T-helper 9 cell (primary cell): ENCODE data around the gene SLC35C1.

ENCODE experiments used
- DNase-seq: peaks from one replicate; pipeline ENCODE4 v3.0.0-alpha.2; 2020

SLC35C1 gene

DNA sequence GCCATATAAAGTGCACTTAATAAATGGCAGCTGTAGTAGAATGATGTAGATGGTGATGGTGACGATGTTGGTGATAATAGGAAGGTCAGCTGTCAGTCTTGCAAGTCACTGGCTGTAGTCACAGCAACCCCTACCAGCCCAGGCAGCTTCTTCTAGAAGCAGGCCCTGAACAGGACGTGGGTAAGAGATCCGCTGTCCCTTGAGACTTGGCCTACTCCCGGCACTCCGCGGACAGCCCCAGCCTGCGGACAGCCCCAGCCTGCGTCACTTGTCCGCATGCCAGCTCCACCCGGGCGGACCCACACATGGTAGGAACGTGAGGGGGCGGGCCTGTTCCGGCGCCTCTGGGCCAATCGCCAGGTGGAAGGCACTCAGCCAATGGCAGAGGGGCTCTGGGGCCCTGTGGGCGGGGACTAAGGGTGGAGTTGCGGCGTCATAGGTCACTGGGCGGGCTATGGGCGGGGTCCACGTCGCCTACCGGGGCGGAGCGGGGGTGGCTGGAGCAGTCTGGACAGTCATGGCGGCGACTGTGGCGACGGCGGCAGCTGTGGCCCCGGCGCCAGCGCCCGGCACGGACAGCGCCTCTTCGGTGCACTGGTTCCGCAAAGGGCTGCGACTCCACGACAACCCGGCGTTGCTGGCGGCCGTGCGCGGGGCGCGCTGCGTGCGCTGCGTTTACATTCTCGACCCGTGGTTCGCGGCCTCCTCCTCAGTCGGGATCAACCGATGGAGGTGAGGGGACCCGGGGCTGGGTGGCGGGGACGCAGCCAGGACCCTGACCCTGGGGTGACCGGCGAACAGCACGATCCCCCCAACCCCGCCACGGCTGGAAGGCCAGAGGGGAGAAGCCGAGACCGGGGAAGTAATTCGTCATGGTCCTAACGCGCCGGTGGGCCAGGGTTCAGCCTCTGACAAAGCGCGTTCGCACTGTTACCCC, 42.3 kb downstream of the SLC35C1 start, which contains the start of gene CRY2:
Gene CRY2, plus strand, starts transcription at position 502 of the 937 bp plus-strand sequence. Its CDS starts 16 bp downstream, at position 518.
- peak; percentile 99 for DNase-seq

DNA sequence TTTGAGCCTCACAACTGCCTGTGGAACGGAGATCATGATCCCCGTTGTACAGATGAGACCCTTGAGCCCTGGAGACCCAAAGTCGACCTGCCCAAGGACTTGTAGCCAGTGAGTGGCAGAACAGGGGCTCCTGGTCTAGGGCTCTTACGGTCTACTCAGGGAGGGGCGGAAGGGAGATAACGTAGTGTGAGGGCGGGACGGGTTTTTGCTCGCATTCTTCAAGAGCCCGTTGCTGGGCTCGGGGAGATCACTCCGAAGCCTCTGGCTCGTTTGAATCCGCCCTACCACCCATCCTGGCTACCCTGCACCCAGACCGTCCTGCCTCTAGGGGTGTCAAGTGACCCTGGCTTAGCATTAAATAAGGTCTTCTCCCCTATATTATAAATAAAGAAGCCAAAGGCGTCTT, 43.0 kb downstream of the SLC35C1 start:
- peak; percentile 11 for DNase-seq

DNA sequence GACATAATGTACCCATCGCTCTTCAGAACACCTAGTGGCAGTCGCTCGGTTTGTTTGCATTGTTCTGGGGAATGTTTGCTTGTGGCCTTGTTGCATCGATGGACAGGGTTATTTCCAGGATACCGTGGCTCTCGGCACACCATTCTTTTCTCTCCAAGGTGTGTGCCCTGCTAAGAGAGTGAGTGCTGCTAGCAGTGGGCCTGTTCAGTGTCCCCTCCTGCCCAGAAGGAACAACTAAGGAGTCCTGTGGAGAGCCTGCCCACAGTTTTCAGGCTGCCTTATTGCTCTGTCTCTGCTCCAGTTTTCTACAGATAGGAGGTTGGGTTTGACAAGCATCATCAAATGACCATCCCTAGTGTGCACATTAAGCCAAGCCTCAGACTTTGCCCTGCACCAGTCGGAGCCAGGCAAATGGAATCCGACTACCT, 43.7 kb downstream of the SLC35C1 start:
- DNase-seq, result no peak

DNA sequence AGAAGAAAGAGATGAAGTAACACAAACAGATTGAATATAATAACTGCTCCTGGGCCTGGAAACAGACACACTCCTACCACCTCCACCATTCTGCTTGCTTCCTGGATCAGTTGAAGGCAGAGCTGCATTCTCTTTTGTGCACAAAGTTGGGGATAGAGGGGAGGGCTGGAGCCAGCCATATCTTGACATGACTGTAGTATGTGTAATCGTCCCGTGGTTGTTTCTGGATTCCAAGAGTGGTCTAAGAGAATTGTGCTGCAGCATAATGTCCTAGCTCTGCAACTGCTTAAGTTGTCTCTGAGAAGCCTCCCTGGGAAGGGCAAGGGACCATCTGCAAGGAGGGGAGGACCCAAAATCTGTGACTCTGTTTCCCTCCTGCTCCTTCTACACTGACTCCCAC, 45.5 kb downstream of the SLC35C1 start:
- DNase-seq, result no peak

DNA sequence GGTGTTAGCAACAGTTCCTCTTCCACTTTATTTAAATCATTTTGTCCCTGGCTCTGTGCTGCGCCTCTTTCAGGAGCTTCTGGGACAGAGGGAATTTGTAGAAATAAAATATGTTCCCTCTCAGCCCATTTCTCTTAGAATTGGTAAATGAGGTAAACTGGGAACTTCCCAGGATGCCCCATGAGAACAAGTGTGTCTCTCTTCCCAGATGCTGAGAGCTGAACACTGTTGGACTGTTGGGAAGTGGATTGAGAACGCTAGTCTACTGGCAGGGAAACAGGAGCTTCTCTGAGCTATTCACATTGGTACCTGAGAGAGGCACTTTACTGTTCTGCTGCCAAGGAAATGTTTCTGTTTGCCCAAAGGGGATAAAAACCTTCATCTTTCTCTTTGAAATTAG, 46.3 kb downstream of the SLC35C1 start:
- no peak for DNase-seq

DNA sequence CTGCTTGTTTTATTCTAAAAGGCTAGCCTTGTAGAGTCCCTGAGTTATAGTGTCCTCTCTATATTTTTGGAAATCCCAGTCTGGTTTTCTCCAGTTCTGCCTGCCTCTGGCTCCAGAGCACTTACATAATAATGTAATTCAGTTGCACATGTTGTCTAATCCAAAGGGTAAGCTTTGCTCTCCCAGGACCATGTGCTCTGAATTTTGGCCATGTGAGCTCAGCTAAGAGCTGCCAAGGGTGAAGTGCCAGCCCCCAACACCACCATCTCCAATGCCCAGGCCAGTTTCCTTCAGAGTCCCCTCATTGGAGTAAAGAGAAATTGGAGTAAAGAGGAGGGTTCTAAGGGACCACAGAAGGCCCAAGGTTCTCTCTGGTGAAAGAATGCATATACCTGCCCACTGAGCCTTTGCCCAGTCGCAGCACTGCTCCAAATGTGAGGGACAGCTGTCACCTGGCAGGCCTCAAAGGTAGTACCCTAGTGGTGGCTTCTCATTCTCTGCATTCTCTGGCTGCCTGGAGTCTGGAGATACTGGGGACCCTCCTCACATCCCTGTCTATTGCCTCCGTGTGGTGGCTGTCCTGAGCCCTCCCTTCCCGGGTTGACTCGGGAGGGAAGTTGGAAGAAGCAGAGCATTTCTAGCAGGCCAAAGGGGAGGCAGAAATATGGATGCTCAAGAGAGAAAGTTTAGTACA, 47.2 kb downstream of the SLC35C1 start:
- no peak for DNase-seq

DNA sequence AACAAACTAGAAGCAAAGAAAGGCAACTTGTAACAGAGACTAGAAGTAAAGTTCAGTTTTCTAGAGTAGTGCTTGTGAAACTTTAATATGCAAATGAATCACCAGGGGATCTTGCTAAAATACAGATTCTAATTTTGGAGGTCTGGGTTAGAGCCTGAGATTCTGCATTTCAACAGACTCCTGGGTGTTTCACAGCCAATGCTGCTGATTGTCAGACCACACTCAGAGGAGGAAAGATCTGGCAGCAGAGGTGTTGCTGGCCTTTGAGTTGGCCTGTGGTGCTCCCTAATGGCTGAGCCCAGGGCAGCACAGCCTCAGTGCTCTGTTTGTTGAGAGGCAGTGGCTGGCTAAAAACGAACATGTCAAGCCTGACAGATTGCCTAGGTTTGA, 47.8 kb downstream of the SLC35C1 start:
- no peak for DNase-seq

DNA sequence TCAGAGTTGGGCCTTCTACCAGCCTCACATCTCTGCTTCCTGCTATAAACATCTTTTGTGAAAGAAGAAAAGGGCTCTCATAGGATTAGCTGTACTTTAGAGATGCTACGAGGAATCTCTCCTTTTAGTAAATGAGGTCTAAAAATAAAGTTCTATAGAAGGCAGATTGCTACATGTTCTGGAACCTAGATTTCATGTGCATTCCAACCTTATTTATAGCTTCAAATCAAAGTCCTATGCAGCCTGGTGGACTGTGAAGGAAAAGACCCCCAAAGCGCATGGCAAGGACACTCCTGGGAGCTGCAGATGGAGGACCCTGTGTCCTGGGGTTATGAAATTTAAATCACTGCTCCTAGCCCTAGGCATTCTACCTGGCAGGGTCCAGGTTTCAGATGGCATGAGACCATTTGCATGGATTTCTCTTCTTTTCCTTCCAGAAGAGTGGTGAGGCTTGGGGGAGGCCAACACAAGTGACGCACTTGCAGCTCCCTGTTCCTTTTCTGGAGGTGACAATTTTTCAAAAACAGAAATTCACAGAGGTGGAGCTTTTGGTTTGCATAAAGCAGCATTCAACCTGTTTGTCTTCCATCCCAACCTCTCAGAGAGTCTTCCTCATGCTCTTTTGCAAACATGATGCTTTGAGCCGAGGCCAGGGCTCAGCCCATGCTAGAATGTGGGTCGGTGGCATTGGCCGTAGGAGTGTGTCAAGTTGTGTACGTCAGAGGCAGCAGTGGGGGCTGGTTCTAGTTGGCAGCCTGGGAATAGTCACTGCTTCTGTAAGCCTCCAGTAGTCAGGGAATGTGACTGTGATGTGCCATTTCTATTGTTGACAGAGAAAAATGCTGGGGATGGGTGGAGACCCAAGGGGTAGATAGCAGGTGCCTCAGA, 48.6 kb downstream of the SLC35C1 start:
- no peak for DNase-seq

DNA sequence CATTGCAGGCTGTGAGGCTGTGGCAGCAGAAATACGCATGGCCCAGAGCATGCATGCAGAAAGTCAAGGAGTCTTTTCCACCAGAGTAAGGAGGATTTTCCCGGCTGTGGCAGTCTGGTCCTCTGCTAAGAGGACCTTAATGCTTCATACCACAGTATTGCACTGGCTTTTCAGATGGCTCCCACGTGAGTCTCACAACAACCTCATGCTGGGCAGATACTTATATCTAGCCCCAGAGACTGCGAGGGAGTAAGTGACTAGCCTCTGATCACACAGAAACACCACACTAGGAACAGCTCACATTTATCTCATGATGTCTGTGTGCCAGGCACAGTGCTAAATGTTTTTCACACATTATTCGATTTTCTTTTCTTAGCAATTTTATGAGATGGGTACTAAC, 50.4 kb downstream of the SLC35C1 start:
- no peak for DNase-seq

DNA sequence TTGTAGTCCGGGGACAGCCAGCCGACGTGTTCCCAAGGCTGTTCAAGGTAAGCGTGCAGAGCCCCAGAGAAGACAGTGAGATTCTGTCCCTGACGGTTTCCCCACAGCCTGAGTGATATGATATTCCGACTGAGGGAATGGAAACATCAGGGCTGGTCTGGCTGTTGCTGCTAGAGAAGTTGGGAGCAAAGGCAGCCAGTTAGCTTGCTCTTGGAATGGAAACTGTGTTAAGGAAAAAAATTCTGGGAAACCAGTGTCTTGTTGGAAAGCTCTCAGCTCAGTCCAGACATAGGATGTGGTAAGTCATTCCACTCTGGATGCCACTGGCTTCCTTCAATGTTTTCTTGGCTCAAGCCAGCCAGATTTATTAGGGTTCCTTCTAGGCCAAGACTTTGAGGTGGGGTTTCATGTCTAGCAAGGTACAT, 51.1 kb downstream of the SLC35C1 start:
- no peak for DNase-seq

DNA sequence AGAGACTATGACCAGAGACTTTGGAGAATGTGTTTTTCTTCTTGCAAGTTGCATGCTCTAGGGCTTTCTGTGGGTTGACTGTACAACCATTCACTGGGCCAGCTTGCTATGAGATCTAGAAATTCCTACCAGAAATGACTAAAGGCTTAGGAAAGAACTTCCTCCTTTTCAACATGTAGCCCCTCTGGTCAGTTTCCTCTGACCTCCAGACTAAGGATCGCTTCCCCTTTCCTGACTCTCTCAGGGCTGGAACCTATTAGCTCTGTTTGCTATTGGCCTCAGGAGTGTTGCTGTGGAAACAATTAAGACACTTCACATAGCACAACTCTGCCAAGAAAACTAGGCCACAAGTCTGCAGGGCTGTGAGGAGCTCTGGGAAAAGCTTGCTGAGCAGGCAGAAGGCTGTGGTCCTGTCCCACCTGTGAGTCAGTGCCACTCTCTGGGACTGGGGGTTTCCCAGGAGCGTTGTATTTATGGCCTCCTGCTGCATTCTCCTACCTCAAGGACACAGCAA, 53.1 kb downstream of the SLC35C1 start:
- no peak for DNase-seq

DNA sequence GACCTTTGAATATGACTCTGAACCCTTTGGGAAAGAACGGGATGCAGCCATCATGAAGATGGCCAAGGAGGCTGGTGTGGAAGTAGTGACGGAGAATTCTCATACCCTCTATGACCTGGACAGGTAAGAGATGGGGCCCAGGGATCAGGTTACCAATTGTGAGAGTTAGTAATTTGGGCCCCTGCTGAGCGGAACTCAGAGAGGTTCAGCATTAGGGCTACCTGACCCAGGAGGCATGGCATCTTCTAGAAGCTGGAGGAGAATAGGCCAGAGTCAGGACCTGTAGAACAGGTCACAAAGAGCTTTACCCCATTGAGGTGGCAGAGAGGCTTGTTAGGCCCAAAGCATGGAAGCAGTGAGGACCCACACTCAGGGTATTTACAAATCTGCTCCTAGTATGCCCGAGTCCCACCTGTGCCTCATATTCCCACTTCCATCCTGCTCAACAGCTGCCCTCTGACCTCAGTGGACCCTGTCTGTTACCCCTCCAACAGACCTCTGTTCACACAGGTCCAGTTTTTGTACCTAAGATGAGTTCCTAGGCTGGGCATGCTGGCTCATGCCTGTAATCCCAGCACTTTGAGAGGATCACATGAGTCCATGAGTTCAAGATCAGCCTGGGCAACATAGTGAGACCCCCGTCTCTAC, 53.9 kb downstream of the SLC35C1 start:
- DNase-seq, result no peak

DNA sequence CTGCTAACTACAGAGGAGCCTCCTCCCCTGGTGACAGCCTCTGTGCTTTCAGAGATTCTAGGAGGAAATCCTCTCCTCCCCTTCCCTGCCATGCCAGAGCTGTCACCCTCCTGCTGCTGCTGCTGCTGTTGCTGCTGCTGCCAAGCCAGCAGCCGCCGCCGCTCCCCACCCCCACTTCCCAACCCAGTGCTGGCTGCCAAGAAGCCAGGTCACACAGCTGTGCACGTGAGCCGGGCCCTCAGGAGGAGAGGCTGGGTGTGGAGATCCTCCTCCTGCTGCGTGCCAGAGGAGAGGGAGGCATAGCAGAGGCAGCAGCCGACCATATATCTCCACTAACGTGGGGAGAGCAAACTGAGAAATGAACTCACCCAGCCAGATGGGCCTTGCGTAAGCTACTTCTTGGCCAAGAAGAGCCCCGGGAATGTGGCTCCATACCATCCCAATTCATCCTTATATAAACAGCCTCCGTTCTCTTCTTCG, 54.8 kb downstream of the SLC35C1 start:
- no peak for DNase-seq

DNA sequence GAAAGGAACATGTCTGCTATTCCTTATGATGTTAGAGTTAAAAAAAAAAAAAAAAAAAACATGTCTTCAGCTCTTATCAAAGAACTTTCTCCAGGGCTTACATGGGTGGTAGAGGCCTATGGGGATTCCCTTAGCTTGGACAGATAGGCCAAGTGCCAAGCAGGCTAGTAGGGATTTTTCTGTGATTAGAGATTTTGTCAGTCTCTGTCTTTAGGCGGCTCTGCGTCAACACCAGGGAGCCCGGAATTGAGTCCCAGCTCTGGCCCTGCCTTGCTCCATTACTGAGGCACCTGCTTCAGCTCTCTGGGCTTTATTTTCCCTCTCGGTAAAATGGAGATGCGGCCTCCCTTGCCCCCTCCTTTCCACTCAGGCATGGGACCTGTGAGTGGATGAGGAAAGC, 55.4 kb downstream of the SLC35C1 start:
- no peak for DNase-seq

DNA sequence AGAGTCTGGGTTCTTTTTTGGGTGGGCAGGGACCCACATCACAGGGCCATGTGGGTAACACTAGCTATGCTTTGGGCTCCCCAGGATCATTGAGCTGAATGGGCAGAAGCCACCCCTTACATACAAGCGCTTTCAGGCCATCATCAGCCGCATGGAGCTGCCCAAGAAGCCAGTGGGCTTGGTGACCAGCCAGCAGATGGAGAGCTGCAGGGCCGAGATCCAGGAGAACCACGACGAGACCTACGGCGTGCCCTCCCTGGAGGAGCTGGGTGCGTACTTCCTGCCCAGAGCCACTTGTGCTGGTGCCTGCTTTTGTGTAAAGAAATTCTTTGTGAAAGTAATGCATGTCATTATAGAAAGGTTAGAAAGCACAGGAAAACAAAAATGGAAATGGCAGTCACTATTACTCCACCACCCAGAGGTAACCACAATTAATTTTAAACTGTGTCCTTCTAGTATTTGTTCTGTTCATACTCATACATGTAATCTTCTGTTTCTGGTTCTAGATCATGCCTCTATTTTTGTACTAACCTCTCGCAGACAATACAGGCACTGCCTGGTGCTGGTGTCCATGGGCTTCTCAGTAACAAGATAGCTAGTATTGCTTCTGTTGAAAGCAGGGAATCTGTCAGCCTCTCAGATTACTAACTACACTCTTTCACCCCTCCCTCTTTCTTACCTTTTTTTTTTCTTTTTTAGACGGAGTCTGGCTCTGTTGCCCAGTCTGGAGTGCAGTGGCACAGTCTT, 56.0 kb downstream of the SLC35C1 start:
- no peak for DNase-seq
